ENCODE data around the gene TBC1D17. TPM values are rescaled to one million over a fixed set of nuclear protein-coding genes. Genes with fewer than 3 reads are reported as not detected.

The TBC1D17 gene
- total and polyA plus RNA-seq, 2 of the 13 experiments (the other 11 are each of a cell fraction or from before 2014, with no cell fraction given), result 9.7 to 16.9 TPM

DNA sequence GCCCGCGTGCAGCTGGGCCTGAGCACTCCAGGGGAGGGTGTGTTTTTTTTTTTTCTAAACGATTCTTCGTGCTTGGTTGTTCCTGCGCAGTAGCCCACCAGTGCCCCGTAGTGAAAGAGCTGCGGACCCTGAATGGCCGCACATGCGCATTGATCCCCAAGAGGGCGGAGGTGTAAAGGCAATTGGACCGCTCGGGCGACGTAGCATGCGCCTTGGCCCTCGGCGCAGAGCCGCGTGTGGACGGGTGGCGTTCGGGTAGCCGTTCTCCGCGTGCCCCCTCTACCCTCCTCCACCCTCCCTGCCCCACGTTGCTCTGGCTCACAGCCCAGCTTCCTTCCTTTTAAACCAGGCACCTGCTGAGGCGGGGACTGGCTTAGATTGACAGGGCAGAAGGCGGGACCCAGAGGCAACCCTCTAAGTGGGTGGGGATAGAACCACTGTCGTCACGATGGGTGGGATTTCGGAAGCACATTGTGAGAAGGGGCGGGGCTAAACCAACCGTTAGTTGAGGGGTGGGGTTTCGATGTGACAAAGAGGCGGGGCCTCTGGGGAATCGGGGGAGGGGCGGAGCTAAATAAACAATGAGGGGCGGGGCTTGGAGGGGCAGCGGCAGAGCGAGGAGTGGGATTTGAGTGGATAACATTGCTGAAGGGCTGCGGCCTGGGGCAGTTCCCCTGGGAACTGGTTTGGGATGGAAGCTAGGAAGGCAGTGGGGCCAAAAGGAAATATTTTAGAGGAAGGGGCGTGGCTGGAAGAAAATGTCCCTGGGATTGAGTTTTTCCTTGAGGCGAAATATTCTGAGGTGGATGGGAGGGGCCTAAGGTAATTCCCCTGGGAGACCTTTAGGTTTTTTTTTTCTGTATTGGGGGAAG is 52.3 kb downstream of the TBC1D17 start (continued):
- TF ChIP-seq, protein P1, sequence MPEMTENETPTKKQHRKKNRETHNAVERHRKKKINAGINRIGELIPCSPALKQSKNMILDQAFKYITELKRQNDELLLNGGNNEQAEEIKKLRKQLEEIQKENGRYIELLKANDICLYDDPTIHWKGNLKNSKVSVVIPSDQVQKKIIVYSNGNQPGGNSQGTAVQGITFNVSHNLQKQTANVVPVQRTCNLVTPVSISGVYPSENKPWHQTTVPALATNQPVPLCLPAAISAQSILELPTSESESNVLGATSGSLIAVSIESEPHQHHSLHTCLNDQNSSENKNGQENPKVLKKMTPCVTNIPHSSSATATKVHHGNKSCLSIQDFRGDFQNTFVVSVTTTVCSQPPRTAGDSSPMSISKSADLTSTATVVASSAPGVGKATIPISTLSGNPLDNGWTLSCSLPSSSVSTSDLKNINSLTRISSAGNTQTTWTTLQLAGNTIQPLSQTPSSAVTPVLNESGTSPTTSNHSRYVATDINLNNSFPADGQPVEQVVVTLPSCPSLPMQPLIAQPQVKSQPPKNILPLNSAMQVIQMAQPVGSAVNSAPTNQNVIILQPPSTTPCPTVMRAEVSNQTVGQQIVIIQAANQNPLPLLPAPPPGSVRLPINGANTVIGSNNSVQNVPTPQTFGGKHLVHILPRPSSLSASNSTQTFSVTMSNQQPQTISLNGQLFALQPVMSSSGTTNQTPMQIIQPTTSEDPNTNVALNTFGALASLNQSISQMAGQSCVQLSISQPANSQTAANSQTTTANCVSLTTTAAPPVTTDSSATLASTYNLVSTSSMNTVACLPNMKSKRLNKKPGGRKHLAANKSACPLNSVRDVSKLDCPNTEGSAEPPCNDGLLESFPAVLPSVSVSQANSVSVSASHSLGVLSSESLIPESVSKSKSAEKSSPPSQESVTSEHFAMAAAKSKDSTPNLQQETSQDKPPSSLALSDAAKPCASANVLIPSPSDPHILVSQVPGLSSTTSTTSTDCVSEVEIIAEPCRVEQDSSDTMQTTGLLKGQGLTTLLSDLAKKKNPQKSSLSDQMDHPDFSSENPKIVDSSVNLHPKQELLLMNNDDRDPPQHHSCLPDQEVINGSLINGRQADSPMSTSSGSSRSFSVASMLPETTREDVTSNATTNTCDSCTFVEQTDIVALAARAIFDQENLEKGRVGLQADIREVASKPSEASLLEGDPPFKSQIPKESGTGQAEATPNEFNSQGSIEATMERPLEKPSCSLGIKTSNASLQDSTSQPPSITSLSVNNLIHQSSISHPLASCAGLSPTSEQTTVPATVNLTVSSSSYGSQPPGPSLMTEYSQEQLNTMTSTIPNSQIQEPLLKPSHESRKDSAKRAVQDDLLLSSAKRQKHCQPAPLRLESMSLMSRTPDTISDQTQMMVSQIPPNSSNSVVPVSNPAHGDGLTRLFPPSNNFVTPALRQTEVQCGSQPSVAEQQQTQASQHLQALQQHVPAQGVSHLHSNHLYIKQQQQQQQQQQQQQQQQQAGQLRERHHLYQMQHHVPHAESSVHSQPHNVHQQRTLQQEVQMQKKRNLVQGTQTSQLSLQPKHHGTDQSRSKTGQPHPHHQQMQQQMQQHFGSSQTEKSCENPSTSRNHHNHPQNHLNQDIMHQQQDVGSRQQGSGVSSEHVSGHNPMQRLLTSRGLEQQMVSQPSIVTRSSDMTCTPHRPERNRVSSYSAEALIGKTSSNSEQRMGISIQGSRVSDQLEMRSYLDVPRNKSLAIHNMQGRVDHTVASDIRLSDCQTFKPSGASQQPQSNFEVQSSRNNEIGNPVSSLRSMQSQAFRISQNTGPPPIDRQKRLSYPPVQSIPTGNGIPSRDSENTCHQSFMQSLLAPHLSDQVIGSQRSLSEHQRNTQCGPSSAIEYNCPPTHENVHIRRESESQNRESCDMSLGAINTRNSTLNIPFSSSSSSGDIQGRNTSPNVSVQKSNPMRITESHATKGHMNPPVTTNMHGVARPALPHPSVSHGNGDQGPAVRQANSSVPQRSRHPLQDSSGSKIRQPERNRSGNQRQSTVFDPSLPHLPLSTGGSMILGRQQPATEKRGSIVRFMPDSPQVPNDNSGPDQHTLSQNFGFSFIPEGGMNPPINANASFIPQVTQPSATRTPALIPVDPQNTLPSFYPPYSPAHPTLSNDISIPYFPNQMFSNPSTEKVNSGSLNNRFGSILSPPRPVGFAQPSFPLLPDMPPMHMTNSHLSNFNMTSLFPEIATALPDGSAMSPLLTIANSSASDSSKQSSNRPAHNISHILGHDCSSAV (CRISPR knock-in tag; IDR thresholded peaks at IDR 0.05; ENCODE audit: borderline replicate concordance), result no peak
- TF ChIP-seq FOXA3 (CRISPR knock-in tag; IDR thresholded peaks at IDR 0.05) (no peak), EHMT2 (IDR thresholded peaks at IDR 0.05; ENCODE audit: borderline replicate concordance, low read depth, low read length) (no peak), ZIK1 (CRISPR knock-in tag; IDR thresholded peaks at IDR 0.05; ENCODE audit: borderline replicate concordance, low read depth) (peak; percentile 91), FOXO1 (CRISPR knock-in tag; IDR thresholded peaks at IDR 0.05) (peak; percentile 24; the same call in 1 of the 2 replicates), BCL6 (CRISPR knock-in tag; IDR thresholded peaks at IDR 0.05) (0 out of 2 replicates have a peak, but pooled peaks have one; percentile 31), CBX2 (IDR thresholded peaks at IDR 0.05; ENCODE audit: low read depth, low read length) (no peak), CBX2 (CRISPR knock-in tag; IDR thresholded peaks at IDR 0.05; ENCODE audit: low read depth) (0 out of 2 replicates have a peak, but pooled peaks have one; percentile 64), POLR2G (IDR thresholded peaks at IDR 0.05; ENCODE audit: low read depth, low read length) (peak; percentile 96), ZNF224 (CRISPR knock-in tag; IDR thresholded peaks at IDR 0.05) (no peak; the same call in 1 of the 2 replicates), CBX1 (IDR thresholded peaks at IDR 0.05; ENCODE audit: low read depth) (peak; percentile 90), ZNF746 (CRISPR knock-in tag; IDR thresholded peaks at IDR 0.05) (peak; percentile 76; the same call in 1 of the 2 replicates), AKNA (CRISPR knock-in tag; IDR thresholded peaks at IDR 0.05; ENCODE audit: borderline replicate concordance) (no peak), ZNF678 (CRISPR knock-in tag; IDR thresholded peaks at IDR 0.05) (no peak)
- TF ChIP-seq, protein P2, sequence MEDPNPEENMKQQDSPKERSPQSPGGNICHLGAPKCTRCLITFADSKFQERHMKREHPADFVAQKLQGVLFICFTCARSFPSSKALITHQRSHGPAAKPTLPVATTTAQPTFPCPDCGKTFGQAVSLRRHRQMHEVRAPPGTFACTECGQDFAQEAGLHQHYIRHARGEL (CRISPR knock-in tag; IDR thresholded peaks at IDR 0.05), result no peak
